NK-92 treated with Interleukin-12 subunit alpha and Interleukin-12 subunit beta, amount 100 ng/mL, for 24 hours (cell line): ENCODE data around the gene ITPKB.
"Not testable (repeated sequence)": the region's sequence is repeated elsewhere in the genome, so short reads cannot be mapped to it uniquely, and the experiment has no call there.

ENCODE experiments used
- DNase-seq: peaks from one replicate; lab custom pipeline; 2025; lab: John Stamatoyannopoulos, UW

Gene ITPKB

DNA sequence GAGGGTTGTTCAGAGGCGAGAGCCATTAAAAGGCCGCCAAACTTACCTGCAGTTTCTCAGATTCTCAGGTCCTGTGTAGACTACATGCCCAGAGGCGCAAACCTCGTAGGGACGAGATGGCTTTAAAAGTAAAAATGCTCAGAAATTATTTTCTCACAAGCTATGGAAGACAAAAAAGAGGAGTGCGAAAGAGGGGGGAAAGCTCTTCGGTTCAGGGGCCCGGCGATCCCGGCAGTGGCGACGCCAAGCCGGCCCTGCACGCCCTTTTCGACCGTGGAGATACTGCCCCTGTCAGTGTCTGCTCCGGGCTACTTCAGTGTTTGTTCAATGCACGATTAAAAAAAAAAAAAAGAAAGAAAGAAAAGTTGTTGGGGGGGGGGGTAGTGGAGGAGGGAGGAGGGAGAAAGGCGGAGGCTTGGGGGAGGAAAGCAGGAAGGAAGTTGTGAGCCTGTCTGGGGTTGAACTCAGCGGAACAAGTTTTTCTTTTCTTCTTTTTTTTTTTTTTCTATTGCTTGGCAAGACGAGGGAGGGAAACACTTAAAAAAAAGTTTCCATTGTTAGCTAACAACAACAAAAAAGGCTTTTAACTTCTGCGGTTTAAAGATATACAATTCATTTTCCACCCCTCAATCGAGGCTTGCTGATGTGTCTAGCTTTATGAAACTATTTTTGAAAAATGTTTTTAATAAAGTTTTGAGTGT lies at the start of gene ITPKB:
Gene ITPKB, minus strand, starts transcription at position 288 of the 701 bp plus-strand sequence. CDS start 1,824 bp downstream, outside the sequence.
- DNase-seq, result peak; percentile 44

- DNase-seq, result no peak
Measured at GRCh38 chr1:226787638-226788037, 48.6 kb upstream of the ITPKB start.

- no peak for DNase-seq
Measured at GRCh38 chr1:226787071-226787470, 48.0 kb upstream of the ITPKB start.

- no peak for DNase-seq
Measured at GRCh38 chr1:226786550-226786949, 47.5 kb upstream of the ITPKB start.

DNA sequence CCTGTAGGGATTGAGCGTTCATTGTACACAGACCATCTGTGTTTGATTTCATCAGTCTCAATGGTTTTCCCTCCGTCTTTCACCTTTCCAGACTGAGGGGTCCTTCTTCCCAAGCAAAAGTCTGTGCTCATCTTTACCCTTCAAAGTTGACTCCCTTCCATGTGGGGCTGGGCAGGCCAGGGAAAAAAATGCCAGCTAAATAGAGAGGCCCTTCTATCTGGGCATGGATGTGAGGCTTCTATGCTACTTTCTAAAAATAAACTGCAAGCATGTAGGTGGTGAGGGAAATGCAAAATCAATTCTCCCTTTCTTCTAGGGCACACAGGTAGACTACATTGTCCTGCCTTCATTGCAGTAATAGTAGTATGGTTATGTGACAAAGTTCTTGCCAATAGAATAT lies 46.7 kb upstream of the ITPKB start:
- DNase-seq, result no peak

GRCh38 chr1:226784081-226785049 lies 45.3 kb upstream of the ITPKB start:
- no peak for DNase-seq

GRCh38 chr1:226782845-226783601 lies 43.9 kb upstream of the ITPKB start:
- DNase-seq, result no peak

GRCh38 chr1:226781937-226782609 lies 43.0 kb upstream of the ITPKB start:
- DNase-seq, result no peak

GRCh38 chr1:226779561-226779960 lies 40.5 kb upstream of the ITPKB start:
- no peak for DNase-seq

GRCh38 chr1:226778657-226779058 lies 39.6 kb upstream of the ITPKB start:
- no peak for DNase-seq

GRCh38 chr1:226776975-226777374 lies 37.9 kb upstream of the ITPKB start:
- no peak for DNase-seq

DNA sequence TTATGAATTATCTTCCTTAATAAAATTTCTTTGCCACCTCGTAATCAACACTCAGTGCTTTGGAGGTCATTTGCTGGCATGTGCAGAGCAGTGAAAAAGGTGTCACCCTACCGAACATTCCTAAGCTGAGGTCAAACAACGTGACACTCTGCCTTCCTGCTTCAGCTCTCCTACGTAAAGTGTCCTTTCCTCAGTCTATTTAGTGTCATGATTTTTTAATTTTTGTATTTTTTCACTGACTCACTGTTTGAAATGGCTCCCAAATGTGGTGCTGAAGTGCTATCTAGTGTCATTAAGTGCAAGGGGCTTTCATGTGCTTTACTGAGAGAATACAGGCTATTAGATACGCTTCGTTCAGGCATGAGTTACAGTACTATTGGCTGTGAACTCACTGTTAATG lies 37.0 kb upstream of the ITPKB start:
- no peak for DNase-seq

DNA sequence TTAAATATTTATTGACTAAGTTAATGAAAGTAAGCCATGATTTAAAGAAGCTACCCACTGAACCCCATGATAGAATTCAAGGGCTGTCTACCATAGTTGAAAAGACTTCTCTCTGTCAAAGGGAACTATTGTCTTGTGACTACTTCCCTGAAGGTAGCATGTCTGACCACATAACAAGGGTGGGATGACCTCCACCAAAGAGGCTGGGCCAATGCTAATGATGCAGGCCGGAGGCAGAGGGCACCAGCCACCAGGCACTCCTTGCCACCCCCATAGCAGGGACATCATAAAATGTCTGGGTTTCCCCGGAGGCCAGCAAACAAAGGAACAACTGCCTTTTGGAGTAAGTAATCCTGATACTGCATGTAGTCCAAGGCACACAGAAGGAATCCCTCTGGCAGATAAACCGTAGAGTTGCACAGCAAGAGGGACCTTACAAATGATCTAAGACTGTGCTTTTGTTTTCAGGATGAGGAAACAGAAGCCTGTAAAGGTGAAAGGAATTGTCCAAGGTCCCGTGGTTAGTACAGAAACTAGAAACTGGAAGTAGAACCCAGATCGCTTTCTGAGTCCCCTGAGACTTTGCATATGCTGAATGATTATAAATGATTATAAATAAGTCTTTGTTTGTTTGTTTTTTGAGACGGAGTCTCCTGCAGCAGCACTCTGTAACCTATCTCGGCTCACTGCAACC lies 33.5 kb upstream of the ITPKB start:
- no peak for DNase-seq

DNA sequence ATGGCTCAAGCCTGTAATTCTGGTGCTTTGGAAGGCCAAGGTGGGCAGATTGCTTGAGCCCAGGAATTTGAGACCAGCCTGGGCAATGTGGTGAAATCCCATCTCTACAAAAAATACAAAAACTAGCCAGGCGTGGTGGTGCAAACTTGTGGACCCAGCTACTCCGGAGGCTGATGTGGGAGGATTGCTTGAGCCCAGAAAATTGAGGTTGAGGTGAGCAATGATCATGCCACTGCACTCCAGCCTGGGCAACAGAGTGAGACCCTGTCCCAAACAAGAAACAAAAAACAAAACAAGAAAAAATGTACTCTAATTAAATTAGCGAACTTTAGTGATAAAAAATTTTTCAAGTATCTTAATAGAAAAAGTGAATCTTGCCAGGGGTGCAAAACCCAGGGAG lies 28.1 kb upstream of the ITPKB start:
- DNase-seq, result not testable (repeated sequence)

GRCh38 chr1:226766565-226766964 lies 27.5 kb upstream of the ITPKB start:
- DNase-seq, result no peak

GRCh38 chr1:226764533-226764932 lies 25.5 kb upstream of the ITPKB start:
- no peak for DNase-seq

- no peak for DNase-seq
Measured at GRCh38 chr1:226763905-226764264, 24.8 kb upstream of the ITPKB start.

GRCh38 chr1:226762988-226763904 lies 24.2 kb upstream of the ITPKB start:
- no peak for DNase-seq

DNA sequence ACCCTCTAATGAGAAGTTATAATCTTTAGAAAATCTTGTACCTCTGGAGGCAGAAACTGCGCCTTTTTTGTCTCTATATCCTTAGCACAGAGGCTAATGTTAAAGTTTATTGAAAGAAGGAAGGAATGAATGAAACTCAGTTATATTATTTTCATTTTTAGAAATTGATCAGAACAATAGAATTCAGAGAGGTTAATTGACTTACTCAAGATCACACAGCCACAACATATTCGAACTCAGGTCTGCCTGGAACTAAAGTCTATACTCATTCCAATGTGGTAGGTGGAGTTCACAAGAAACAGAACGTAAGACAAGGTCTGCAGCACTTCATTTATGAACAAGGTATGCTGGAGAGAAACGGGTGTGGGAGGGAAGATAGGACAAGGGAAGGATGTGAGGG lies 23.0 kb upstream of the ITPKB start:
- no peak for DNase-seq

- DNase-seq, result no peak
Measured at GRCh38 chr1:226761322-226761721, 22.2 kb upstream of the ITPKB start.
